HG03196 (cell line): ENCODE results near the gene MC1R.
A peak's percentile ranks its signal among the peaks of the same experiment; 100 is the strongest.
"Not testable (repeated sequence)": the region's sequence is repeated elsewhere in the genome, so short reads cannot be mapped to it uniquely, and the experiment has no call there.

Experiments
- ATAC-seq: cut with Tn5 transposase; IDR thresholded peaks from one replicate; pipeline ENCODE4 v1.9.1; 2021; ENCODE audit not compliant: unreplicated experiment

Gene MC1R

GRCh38 chr16:89918453-89919347 is at the start of gene MC1R:
Gene MC1R, plus strand, starts transcription at chr16:89918862. Its CDS starts 397 bp downstream, at chr16:89919259.
- ATAC-seq: peak; percentile 8

DNA sequence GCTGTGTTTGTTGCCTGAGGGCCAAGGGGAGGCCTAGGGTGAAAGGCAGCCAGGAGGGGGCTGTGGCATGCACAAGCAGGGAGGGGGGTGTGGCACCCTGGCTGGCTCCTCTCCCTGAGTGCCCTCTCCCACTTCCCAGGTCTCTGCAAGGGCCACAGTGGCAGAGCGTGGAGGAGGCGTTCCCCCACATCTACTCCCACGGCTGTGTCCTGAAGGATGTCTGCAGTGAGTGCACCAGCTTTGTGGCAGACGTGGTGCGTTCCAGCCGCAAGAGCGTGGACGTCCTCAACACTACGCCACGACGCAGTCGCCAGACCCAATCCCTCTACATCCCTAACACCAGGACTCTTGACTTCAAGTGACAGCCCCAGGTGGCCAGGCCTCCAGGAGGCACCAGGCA is 48.8 kb upstream of the MC1R start:
- no peak for ATAC-seq

DNA sequence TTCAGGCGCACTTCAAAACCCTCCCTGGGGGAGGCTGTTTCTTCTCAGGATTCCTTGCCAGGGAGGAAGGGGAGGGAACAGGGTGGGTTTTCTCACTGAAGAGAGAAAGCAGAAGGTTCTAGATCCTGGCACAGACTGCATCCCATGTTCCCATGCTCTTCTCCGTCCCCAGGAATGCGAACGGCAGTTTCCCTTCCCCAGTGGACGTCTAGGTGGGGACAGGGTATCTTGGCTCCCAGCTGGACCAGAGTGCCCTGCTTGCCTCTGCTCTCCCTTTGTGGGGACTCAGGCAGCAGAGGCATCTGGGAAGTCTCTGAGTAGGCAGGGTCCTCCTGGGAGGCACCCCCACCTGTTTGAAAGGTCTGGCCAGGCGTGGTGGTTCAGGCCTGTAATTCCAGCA is 48.2 kb upstream of the MC1R start:
- no peak for ATAC-seq

GRCh38 chr16:89871895-89872294 is 46.8 kb upstream of the MC1R start:
- ATAC-seq: no peak

DNA sequence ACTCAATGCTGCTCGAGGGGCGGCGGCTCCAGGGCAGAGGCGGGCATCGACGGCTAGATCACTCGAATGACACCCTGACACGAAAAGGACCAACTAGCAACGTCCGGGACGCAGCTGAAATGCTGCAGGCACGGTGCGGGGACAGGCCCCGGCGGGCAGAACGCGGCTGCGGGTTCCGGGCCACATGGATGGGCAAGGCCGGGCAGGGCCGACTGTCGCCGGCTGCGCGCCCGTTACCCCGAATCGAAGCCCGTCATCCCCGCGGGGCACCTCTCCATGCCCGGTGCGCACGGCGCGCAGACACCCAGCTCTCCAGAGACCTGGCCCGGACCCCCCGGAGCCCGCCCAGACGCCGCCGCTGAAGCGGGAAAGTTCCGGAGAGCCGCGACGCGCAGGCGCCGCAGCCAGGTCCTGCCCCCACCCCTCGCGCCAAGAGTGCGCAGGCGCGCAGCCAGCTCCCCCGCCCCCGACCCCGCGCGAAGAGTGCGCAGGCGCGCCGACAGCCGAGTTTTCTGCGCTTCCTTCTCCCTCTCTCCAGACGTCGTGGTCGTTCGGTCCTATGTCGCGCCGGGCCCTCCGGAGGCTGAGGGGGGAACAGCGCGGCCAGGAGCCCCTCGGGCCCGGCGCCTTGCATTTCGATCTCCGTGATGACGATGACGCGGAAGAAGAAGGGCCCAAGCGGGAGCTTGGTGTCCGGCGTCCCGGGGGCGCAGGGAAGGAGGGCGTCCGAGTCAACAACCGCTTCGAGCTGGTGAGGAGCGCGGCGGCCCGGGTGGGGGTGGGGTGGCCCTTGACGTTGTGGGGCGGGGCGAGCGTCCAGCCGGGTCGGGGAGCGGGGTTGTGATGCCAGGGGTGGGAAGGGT is 45.3 kb upstream of the MC1R start, which contains the start of gene TCF25:
Gene TCF25, plus strand, starts transcription at position 484 of the 863 bp plus-strand sequence. Its CDS starts 76 bp downstream, at position 560.
- ATAC-seq: peak; percentile 39

- peak; percentile 63 for ATAC-seq
Observed at GRCh38 chr16:89873972-89874689, 44.5 kb upstream of the MC1R start.

- ATAC-seq: not testable (repeated sequence)
Observed at GRCh38 chr16:89879123-89879522, 39.5 kb upstream of the MC1R start.

DNA sequence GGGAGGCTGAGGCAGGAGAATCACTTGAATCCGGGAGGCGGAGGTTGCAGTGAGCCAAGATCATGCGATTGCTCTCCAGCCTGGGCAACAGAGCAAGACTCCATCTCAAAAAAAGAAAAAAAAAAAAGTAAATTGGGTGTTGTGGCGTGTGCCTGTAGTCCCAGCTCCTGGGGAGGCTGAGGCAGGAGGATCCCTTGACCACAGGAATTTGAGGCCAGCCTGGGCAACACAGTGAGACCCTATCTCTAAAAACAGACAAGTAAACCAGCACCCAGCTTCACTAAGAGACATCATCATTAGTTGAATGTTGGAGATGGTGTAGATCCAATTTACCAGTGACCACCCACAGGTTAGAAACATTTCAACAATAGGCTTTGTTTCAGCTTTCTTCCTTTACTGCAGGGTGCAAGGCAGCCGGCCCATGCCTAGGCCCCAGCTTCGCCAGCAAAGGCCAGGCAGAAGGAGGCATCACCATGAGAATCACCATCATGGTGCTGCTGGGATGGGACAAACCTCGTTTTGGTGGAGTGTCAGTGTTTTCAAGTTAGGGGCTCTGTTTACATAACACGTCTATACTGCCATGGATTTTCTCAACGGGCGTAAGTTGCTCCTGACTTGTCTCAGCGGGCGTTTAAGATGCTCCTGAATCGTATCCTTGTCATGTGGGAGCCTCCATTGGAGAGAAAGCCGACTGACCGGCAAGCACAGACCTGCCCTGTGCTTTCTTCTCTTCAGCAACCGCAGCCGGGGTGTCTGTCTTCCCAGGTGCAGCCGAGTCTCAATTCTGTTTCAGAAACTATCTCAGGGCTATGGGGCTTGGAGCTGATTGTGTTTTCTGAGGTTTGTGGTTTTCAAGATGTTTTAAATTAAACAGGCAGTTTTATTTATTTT is 37.9 kb upstream of the MC1R start:
- ATAC-seq: no peak

- ATAC-seq: no peak
Observed at GRCh38 chr16:89881368-89881730, 37.3 kb upstream of the MC1R start.

DNA sequence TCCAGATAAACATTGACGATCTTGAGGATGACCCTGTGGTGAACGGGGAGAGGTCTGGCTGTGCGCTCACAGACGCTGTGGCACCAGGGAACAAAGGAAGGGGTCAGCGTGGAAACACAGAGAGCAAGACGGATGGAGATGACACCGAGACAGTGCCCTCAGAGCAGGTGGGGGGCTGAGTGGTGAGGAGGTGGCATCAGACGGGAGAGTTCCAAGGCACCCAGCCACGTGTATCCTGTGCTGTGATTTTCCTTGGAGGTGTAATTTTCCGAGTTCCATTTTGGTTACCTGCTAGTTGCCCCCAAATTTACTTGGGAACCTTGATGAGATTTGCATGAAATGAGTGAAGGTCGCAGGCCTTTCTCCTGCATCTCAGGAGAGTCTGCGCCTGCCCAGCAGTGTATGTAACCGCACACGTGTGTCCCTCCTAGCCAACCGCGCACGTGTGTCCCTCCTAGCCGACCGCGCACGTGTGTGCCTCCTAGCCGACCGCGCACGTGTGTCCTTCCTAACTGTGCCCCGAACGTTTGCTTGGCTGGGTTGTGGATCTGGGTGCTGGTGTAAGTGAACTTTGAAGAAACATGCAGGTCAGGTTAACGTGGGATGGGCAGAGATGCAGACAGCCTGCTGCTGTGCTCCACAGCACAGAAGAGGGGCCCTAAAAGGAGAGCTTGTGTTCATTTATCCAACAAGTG is 35.2 kb upstream of the MC1R start:
- ATAC-seq: no peak

- no peak for ATAC-seq
Observed at GRCh38 chr16:89884041-89884421, 34.6 kb upstream of the MC1R start.

DNA sequence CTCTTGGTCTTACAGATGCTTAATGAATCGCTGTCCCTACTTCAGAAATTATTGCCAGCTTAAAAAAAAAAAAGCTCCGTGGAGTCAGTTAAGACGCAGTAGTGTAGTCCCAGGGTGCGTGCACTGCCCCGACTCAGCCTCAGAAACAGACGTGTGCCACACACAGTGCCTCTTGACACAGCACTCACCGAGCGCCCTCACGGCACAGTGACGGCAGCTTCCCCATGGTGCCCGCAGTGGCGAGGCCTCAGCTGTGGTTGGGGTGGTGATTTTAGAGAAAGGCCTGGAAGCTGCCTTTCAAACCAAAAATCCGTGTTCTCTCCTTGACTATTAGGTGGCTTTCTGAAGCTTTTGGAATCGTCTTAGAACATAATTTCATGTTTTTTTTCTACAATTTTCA is 31.4 kb upstream of the MC1R start:
- no peak for ATAC-seq

DNA sequence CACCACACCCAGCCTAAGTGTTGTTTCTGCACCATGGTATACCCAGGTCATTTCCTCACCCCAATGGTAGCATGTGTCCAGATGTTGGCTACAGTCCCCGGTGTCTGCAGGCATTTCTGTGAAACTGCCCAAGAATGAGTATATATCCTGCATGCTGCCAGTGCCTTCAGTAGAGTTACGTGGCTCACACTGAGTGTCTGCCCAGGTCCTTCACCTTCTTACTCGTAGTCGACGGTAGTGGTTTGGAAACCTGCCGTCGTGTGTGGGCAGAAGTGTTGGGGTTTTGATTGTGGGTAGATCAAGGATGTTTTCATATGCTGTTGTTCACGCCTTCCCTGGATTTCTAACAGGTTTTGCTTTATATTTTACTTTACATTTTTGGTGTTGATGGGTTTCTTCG is 28.5 kb upstream of the MC1R start:
- ATAC-seq: no peak

GRCh38 chr16:89890886-89891657 is 27.6 kb upstream of the MC1R start:
- ATAC-seq: no peak

GRCh38 chr16:89892055-89892630 is 26.5 kb upstream of the MC1R start:
- ATAC-seq: no peak

GRCh38 chr16:89892635-89893034 is 26.0 kb upstream of the MC1R start:
- ATAC-seq: no peak

DNA sequence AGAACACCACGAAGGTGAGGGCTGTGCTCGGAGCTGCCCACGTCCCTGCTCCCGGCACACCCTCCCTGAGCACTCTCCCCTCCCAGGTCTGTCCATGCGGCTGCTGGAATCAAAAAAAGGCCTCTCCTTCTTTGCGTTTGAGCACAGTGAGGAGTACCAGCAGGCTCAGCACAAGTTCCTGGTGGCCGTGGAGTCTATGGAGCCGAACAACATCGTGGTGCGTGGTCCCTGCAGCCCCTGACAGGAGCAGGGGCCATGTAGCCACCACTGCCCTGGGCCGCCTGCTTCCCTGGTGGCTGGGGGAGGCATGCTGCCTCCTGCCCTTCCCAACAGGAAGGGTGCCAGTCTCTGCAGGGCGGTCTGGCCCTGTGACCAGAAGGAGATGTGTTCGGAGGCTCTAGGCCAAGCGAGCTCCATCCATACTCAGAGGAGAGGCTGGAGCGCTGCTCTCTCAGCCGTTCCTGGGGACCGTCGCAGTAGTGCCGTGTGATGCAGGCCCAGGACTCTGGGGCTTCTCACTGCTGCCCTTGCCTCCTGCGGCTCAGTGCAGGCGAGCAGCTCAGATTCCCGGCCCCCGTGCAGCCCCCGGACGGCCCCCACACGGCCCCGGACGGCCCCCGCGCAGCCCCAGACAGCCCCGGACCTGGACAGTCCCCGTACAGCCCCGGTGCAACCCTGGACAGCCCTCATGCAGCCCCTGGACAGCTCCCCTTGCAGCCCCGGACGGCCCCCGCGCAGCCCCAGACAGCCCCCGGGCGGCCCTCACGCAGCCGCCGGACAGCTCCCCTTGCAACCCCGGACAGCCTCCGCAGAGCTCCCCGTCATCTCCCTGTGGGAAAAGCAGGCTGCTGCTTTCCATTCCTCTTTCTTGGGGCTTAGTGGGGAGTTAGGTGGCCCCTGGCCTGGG is 24.8 kb upstream of the MC1R start:
- ATAC-seq: no peak
